HEK293T (cell line): ENCODE results near the gene SYT13.
A peak's percentile ranks its signal among the peaks of the same experiment; 100 is the strongest.

Experiments used
- CTCF ChIA-PET: fragments of 350-600 bp; formaldehyde crosslinking; extraction: SDS; loops from one replicate; lab custom pipeline; 2021; ENCODE audit warnings: antibody characterized with exemption, inconsistent platforms; lab: Yijun Ruan, JAX
- POLR2A ChIA-PET: fragments of 350-600 bp; formaldehyde crosslinking; extraction: SDS; loops from one replicate; lab custom pipeline; 2020; ENCODE audit warnings: antibody characterized with exemption, inconsistent platforms; lab: Yijun Ruan, JAX
- DNase-seq: peaks from one replicate; pipeline ENCODE4 v3.0.0; 2012; ENCODE audit warnings: mixed read lengths; ENCODE audit errors: extremely low spot score
- ARNT ChIP-seq: fragments of 450-650 bp; IDR thresholded peaks from 2 replicates; pipeline ENCODE4 v1.6.1; 2017; ENCODE audit warnings: mild to moderate bottlenecking
- BHLHE40 ChIP-seq: fragments of 450-650 bp; IDR thresholded peaks from 2 replicates; pipeline ENCODE4 v1.6.1; 2016; ENCODE audit warnings: mild to moderate bottlenecking, moderate library complexity, borderline replicate concordance
- CTBP1 ChIP-seq: fragments of 450-650 bp; IDR thresholded peaks from 2 replicates; pipeline ENCODE4 v1.6.1; 2016; ENCODE audit warnings: borderline replicate concordance
- ELF4 ChIP-seq: fragments of 450-650 bp; IDR thresholded peaks from 2 replicates; pipeline ENCODE4 v1.6.1; 2017; ENCODE audit warnings: antibody characterized with exemption
- FOXA1 ChIP-seq: fragments of 450-650 bp; IDR thresholded peaks from 2 replicates; pipeline ENCODE4 v1.6.1; 2016; ENCODE audit warnings: mild to moderate bottlenecking
- FOXK2 ChIP-seq: fragments of 450-650 bp; IDR thresholded peaks from 2 replicates; pipeline ENCODE4 v1.6.1; 2016; ENCODE audit warnings: mild to moderate bottlenecking
- FOXM1 ChIP-seq: fragments of 450-650 bp; IDR thresholded peaks from 2 replicates; pipeline ENCODE4 v1.6.1; 2017; ENCODE audit warnings: mild to moderate bottlenecking, borderline replicate concordance
- HDGF ChIP-seq: fragments of 450-650 bp; IDR thresholded peaks from 2 replicates; pipeline ENCODE4 v1.6.1; 2017; ENCODE audit warnings: antibody characterized with exemption, borderline replicate concordance
- L3MBTL2 ChIP-seq: fragments of 450-650 bp; conservative IDR thresholded peaks from 2 replicates; pipeline ENCODE4 v1.6.1; 2016; ENCODE audit warnings: mild to moderate bottlenecking
- LEF1 ChIP-seq: fragments of 450-650 bp; IDR thresholded peaks from 2 replicates; pipeline ENCODE4 v1.6.1; 2017; ENCODE audit warnings: mild to moderate bottlenecking, borderline replicate concordance
- NFRKB ChIP-seq: fragments of 450-650 bp; IDR thresholded peaks from 2 replicates; pipeline ENCODE4 v1.6.1; 2016; ENCODE audit warnings: mild to moderate bottlenecking, moderate library complexity
- PKNOX1 ChIP-seq: fragments of 450-650 bp; IDR thresholded peaks from 2 replicates; pipeline ENCODE4 v1.6.1; 2016
- SP1 ChIP-seq: fragments of 450-650 bp; IDR thresholded peaks from 2 replicates; pipeline ENCODE4 v1.6.1; 2017
- SUZ12 ChIP-seq: fragments of 450-650 bp; IDR thresholded peaks from 2 replicates; pipeline ENCODE4 v1.6.1; 2016; ENCODE audit warnings: mild to moderate bottlenecking
- TARDBP ChIP-seq: fragments of 450-650 bp; IDR thresholded peaks from 2 replicates; pipeline ENCODE4 v1.6.1; 2016
- ZNF384 ChIP-seq: fragments of 450-650 bp; IDR thresholded peaks from 2 replicates; pipeline ENCODE4 v1.6.1; 2016

Gene SYT13

GRCh38 chr11:45233121-45233803 lies 52.9 kb downstream of the SYT13 start:
- no peak for TF ChIP-seq SP1
- no peak for TF ChIP-seq BHLHE40
- TF ChIP-seq CTBP1 = no peak
- TF ChIP-seq PKNOX1 = no peak
- no peak for TF ChIP-seq LEF1
- no peak for TF ChIP-seq L3MBTL2
- TF ChIP-seq FOXK2 = no peak
- no peak; the same call in 1 of the 2 replicates for TF ChIP-seq HDGF
- TF ChIP-seq ZNF384 = no peak
- no peak for TF ChIP-seq FOXA1
- TF ChIP-seq SUZ12 = no peak
- no peak for TF ChIP-seq ARNT
- TF ChIP-seq NFRKB = no peak
- ChIA-PET CTCF (interaction anchor here (0.7 to 1.5 kb wide), 9 partner anchors 10 to 306 kb away, joined by 3 to 15 read pairs (median 5); no protein-coding TSS in a partner anchor), POLR2A (no interaction called here)
- DNase-seq = peak; percentile 87

- TF ChIP-seq SUZ12 (no peak), L3MBTL2 (no peak)
- no peak for DNase-seq
- ChIA-PET POLR2A (no interaction called here), CTCF (interaction anchor here (1.2 to 1.5 kb wide), 3 partner anchors 11 to 54 kb away, joined by 3 to 15 read pairs (median 6); no protein-coding TSS in a partner anchor)
Observed at GRCh38 chr11:45232341-45233080, 53.6 kb downstream of the SYT13 start.

- DNase-seq = no peak
- TF ChIP-seq CTBP1 (no peak), LEF1 (no peak), ZNF384 (no peak), ELF4 (no peak), HDGF (no peak)
- ChIA-PET POLR2A (no interaction called here), CTCF (interaction anchor here (0.7 kb wide), 1 partner anchor 40 kb away, joined by 3 read pairs; no protein-coding TSS in a partner anchor)
Observed at GRCh38 chr11:45229401-45230020, 56.6 kb downstream of the SYT13 start.

- DNase-seq = no peak
- CTCF ChIA-PET = no interaction called here
- POLR2A ChIA-PET = no interaction called here
- no peak for TF ChIP-seq SUZ12
- no peak for TF ChIP-seq HDGF
- TF ChIP-seq TARDBP = no peak
- TF ChIP-seq FOXM1 = no peak
- no peak for TF ChIP-seq FOXK2
- no peak for TF ChIP-seq PKNOX1
- TF ChIP-seq SP1 = no peak
- TF ChIP-seq L3MBTL2 = no peak
- no peak for TF ChIP-seq BHLHE40
Observed at GRCh38 chr11:45227836-45228235, 58.3 kb downstream of the SYT13 start.

GRCh38 chr11:45226901-45227300 lies 59.2 kb downstream of the SYT13 start:
- ChIA-PET CTCF (no interaction called here), POLR2A (no interaction called here)
- DNase-seq = no peak
- TF ChIP-seq LEF1 (no peak), ELF4 (no peak), SUZ12 (no peak), FOXA1 (no peak), FOXK2 (no peak), BHLHE40 (no peak), CTBP1 (no peak), HDGF (no peak), ARNT (no peak), L3MBTL2 (no peak), PKNOX1 (no peak), TARDBP (no peak), SP1 (no peak), NFRKB (no peak)
